NCI-H128 (cell line): Measurements from ENCODE around the gene ARHGAP23.
"Not testable (repeated sequence)": the region's sequence is repeated elsewhere in the genome, so short reads cannot be mapped to it uniquely, and the experiment has no call there.

ENCODE experiments used
- DNase-seq: peaks from one replicate; lab custom pipeline; 2025; ENCODE audit not compliant: unreplicated experiment; lab: John Stamatoyannopoulos, UW

Gene ARHGAP23

GRCh38 chr17:38421871-38422827, 6.1 kb upstream of the ARHGAP23 start:
- no peak for DNase-seq

- DNase-seq, result no peak
Measured at GRCh38 chr17:38424297-38424972, 3.8 kb upstream of the ARHGAP23 start.

- no peak for DNase-seq
Measured at GRCh38 chr17:38425031-38425430, 3.2 kb upstream of the ARHGAP23 start.

GRCh38 chr17:38425744-38426143, 2.5 kb upstream of the ARHGAP23 start:
- no peak for DNase-seq

GRCh38 chr17:38426441-38426840, 1.8 kb upstream of the ARHGAP23 start:
- DNase-seq, result no peak

GRCh38 chr17:38427160-38427949, 909 bp upstream of the ARHGAP23 start:
- no peak for DNase-seq

- DNase-seq, result no peak
Measured at GRCh38 chr17:38428643-38429371, 543 bp downstream of the ARHGAP23 start.

GRCh38 chr17:38429476-38430100, 1.3 kb downstream of the ARHGAP23 start:
- no peak for DNase-seq

GRCh38 chr17:38430316-38430715, 2.1 kb downstream of the ARHGAP23 start:
- DNase-seq, result no peak

- DNase-seq, result no peak
Measured at GRCh38 chr17:38430822-38431221, 2.6 kb downstream of the ARHGAP23 start.

GRCh38 chr17:38431346-38432145, 3.3 kb downstream of the ARHGAP23 start:
- no peak for DNase-seq

GRCh38 chr17:38434178-38434665, 6.0 kb downstream of the ARHGAP23 start:
- DNase-seq, result no peak

- DNase-seq, result no peak
Measured at GRCh38 chr17:38435795-38436194, 7.5 kb downstream of the ARHGAP23 start.

GRCh38 chr17:38436386-38436785, 8.1 kb downstream of the ARHGAP23 start:
- no peak for DNase-seq

GRCh38 chr17:38437313-38437712, 9.0 kb downstream of the ARHGAP23 start:
- DNase-seq, result not testable (repeated sequence)

- no peak for DNase-seq
Measured at GRCh38 chr17:38439436-38439835, 11.2 kb downstream of the ARHGAP23 start.

- DNase-seq, result no peak
Measured at GRCh38 chr17:38440614-38441397, 12.5 kb downstream of the ARHGAP23 start.

- no peak for DNase-seq
Measured at GRCh38 chr17:38441429-38442061, 13.3 kb downstream of the ARHGAP23 start.
